Right hindlimb (tissue), 1 donor: ENCODE results near the gene RFESD.
"Not testable (repeated sequence)": the region's sequence is repeated elsewhere in the genome, so short reads cannot be mapped to it uniquely, and the experiment has no call there.

ENCODE experiments used
- DNase-seq: peaks from one replicate; pipeline ENCODE4 v3.0.0-alpha.2; 2018

RFESD gene

GRCh38 chr5:95630394-95630917 lies 16.1 kb upstream of the RFESD start:
- DNase-seq = no peak

GRCh38 chr5:95631255-95631958 lies 15.2 kb upstream of the RFESD start:
- DNase-seq = no peak

- DNase-seq = no peak
Observed at GRCh38 chr5:95631991-95632675, 14.4 kb upstream of the RFESD start.

- DNase-seq = not testable (repeated sequence)
Observed at GRCh38 chr5:95632942-95633341, 13.6 kb upstream of the RFESD start.

- DNase-seq = no peak
Observed at GRCh38 chr5:95633671-95634070, 12.9 kb upstream of the RFESD start.

GRCh38 chr5:95634081-95634480 lies 12.5 kb upstream of the RFESD start:
- DNase-seq = no peak

GRCh38 chr5:95638632-95639031 lies 7.9 kb upstream of the RFESD start:
- no peak for DNase-seq

GRCh38 chr5:95641741-95642220 lies 4.8 kb upstream of the RFESD start:
- no peak for DNase-seq

- DNase-seq = no peak
Observed at GRCh38 chr5:95643152-95643551, 3.4 kb upstream of the RFESD start.

GRCh38 chr5:95644351-95645042 lies 2.1 kb upstream of the RFESD start:
- DNase-seq = peak; percentile 39

- not testable (repeated sequence) for DNase-seq
Observed at GRCh38 chr5:95646226-95646568, 380 bp upstream of the RFESD start.

GRCh38 chr5:95647886-95648860 lies 1.6 kb downstream of the RFESD start:
- DNase-seq = no peak

GRCh38 chr5:95649274-95649673 lies 2.7 kb downstream of the RFESD start:
- no peak for DNase-seq

GRCh38 chr5:95649842-95650620 lies 3.5 kb downstream of the RFESD start:
- DNase-seq = no peak

GRCh38 chr5:95652849-95653248 lies 6.3 kb downstream of the RFESD start:
- DNase-seq = no peak

- no peak for DNase-seq
Observed at GRCh38 chr5:95654196-95654595, 7.6 kb downstream of the RFESD start.

- no peak for DNase-seq
Observed at GRCh38 chr5:95655575-95655974, 9.0 kb downstream of the RFESD start.

GRCh38 chr5:95660060-95660459 lies 13.5 kb downstream of the RFESD start:
- DNase-seq = no peak

GRCh38 chr5:95662946-95663345 lies 16.4 kb downstream of the RFESD start:
- no peak for DNase-seq

- no peak for DNase-seq
Observed at GRCh38 chr5:95664204-95664786, 17.7 kb downstream of the RFESD start.

GRCh38 chr5:95667061-95667618 lies 20.6 kb downstream of the RFESD start:
- DNase-seq = no peak
